Transverse colon (tissue), 4 donors: ENCODE data around the gene S100A3. TPM values are rescaled to one million over a fixed set of nuclear protein-coding genes. Genes with fewer than 3 reads are reported as not detected.

Experiments used
- DNase-seq: peaks from one replicate; pipeline ENCODE4 v3.0.0-alpha.2; 2019
- H3K27ac ChIP-seq, 4 donors: fragments of 200-600 bp; sonication (generic); 2 replicates each; pipeline ENCODE4 v1.5.1; 2016 to 2018; ENCODE audit warnings: inconsistent platforms in 4 of 4
- H3K27me3 ChIP-seq: fragments of 200-600 bp; sonication (generic); 2 replicates; pipeline ENCODE4 v1.5.1; 2017; ENCODE audit warnings: inconsistent platforms
- H3K36me3 ChIP-seq, 4 donors: fragments of 200-600 bp; sonication (generic); 2 replicates each; pipeline ENCODE4 v1.5.1; 2017 to 2019; ENCODE audit warnings: inconsistent platforms in 4 of 4
- H3K4me1 ChIP-seq, 4 donors: fragments of 200-600 bp; sonication (generic); 2 replicates each; pipeline ENCODE4 v1.5.1; 2017 to 2020; ENCODE audit warnings: inconsistent platforms in 4 of 4
- H3K4me3 ChIP-seq, 4 donors: fragments of 200-600 bp; sonication (generic); 1 replicate in 1 of 4; 2 replicates in 3 of 4; pipeline versions ENCODE4 v1.5.1 to v1.6.1; 2017 to 2019; ENCODE audit warnings: inconsistent platforms in 4 of 4
- H3K9me3 ChIP-seq, 2 donors: fragments of 200-600 bp; sonication (generic); 2 replicates each; pipeline ENCODE4 v1.5.1; 2017 to 2019; ENCODE audit warnings: inconsistent platforms in 2 of 2
- EP300 ChIP-seq: sonication (generic); formaldehyde crosslinking; IDR thresholded peaks from one replicate; pipeline ENCODE4 v1.6.1; 2017; ENCODE audit warnings: antibody characterized with exemption, low read depth
- POLR2A ChIP-seq: fragments of 450-650 bp; IDR thresholded peaks from one replicate; pipeline ENCODE4 v1.6.1; 2016; ENCODE audit warnings: antibody characterized with exemption, mild to moderate bottlenecking, moderate library complexity
- POLR2AphosphoS5 ChIP-seq, 3 donors: sonication (generic); formaldehyde crosslinking; IDR thresholded peaks; one replicate each; pipeline ENCODE4 v1.6.1; 2016; ENCODE audit warnings: antibody characterized with exemption in 3 of 3
- WGBS, 2 donors: methylation state at CpG; one replicate each; pipeline ENCODE4 v1.1.5; 2018; ENCODE audit warnings: low coverage in 1 of 2; 5-methylcytosine and 5-hydroxymethylcytosine counted together
- in situ Hi-C, 4 donors: fragments of 200-750 bp; cut with MboI; loops; one replicate each; pipeline versions ENCODE4 v1.15.0 to v1.15.1; 2017; ENCODE audit warnings: low sequenced_read_pairs in 3 of 4, low pct_ligation_motif_present in 1 of 4, low pct_unique_long_range_greater_than_20kb in 1 of 4
- intact Hi-C: fragments of 100-400 bp; cut with DNase I; formaldehyde crosslinking; loops from one replicate; pipeline ENCODE4 v1.15.1; 2023; ENCODE audit warnings: low total_unique reads
- total RNA-seq, 4 donors: library from RNA; depleted of rRNA; stranded (reverse); fragments of >200 nt; gene quantifications; one replicate each; pipeline ENCODE4 v1.1.0, GENCODE V29; 2016
- TF ChIP-seq, protein P1 (sequence below), 5 experiments: fragments of 200-600 bp in 3 of 5; fragments of 450-650 bp in 2 of 5; sonication (generic) in 3 of 5; IDR thresholded peaks; 1 replicate in 2 of 5; 2 replicates in 3 of 5; pipeline ENCODE4 v1.5.1; 2016 to 2017; ENCODE audit warnings: antibody characterized with exemption in 5 of 5, inconsistent platforms in 3 of 5, mild to moderate bottlenecking in 2 of 5, moderate library complexity in 1 of 5

S100A3 gene
- total RNA-seq, 4 donors from 2014 or later, result 0.64 TPM; not detected in 3

DNA sequence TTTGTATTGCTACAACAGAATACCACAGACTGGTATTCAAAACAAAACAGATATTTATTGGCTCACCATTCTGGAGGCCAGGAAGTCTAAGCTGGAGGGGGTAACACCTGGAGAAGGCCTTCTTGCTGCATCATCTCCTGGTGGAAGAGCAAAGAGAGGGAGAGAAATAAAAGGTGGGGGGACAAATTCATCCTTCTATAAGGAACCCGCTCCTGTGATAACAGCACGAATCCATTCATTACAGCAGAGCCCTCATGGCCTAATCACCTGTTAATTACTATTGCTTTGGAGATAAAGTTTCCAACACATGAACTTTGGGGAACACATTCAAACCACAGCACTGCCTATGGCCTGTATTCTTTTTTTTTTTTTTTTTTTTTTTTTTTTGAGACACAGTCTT, 11.2 kb upstream of the S100A3 start:
- Histone ChIP-seq H3K36me3 (no peaks in the 10 kb centered on the region), H3K4me1 (peaks cover 0 to 4% (median under 1%) of the 10 kb centered on the region in 4 donors), H3K27ac (no peak overlapping the region), H3K27me3 (no peaks in the 10 kb centered on the region), H3K9me3 (no peaks in the 10 kb centered on the region), H3K4me3 (no peak overlapping the region)
- no peak for DNase-seq
- TF ChIP-seq EP300, result no peak
- TF ChIP-seq, protein P1, sequence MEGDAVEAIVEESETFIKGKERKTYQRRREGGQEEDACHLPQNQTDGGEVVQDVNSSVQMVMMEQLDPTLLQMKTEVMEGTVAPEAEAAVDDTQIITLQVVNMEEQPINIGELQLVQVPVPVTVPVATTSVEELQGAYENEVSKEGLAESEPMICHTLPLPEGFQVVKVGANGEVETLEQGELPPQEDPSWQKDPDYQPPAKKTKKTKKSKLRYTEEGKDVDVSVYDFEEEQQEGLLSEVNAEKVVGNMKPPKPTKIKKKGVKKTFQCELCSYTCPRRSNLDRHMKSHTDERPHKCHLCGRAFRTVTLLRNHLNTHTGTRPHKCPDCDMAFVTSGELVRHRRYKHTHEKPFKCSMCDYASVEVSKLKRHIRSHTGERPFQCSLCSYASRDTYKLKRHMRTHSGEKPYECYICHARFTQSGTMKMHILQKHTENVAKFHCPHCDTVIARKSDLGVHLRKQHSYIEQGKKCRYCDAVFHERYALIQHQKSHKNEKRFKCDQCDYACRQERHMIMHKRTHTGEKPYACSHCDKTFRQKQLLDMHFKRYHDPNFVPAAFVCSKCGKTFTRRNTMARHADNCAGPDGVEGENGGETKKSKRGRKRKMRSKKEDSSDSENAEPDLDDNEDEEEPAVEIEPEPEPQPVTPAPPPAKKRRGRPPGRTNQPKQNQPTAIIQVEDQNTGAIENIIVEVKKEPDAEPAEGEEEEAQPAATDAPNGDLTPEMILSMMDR (IDR thresholded peaks at IDR 0.05), result no peak
- TF ChIP-seq POLR2A, result no peak
- TF ChIP-seq POLR2AphosphoS5 (IDR thresholded peaks at IDR 0.05), result no peak
- 86 to 96% methylated on average over 2 of the region's 2 CpGs for WGBS, 2 donors
- intact Hi-C loops, result no loop called here
- in situ Hi-C loops, result no loop called here

DNA sequence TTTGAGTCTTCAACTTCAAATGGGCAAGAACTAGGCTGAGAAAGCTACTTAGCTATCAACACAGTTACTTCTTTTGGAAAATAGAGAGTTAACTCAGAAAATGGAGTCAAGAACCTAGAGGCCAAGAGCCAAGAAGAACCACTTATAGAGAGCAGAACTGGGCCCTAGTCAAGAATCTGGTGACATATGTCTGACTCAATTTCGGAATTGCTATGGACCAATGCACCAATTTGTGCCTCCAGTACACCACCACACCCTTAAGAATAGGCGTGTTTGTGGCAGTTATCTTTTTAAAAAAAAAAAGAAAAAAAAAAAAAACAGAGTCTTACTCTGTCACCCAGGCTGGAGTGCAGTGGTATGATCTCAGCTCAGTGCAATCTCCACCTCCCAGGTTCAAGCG, 8.8 kb upstream of the S100A3 start:
- Histone ChIP-seq H3K9me3 (no peaks in the 10 kb centered on the region), H3K4me1 (peaks cover 0 to 6% (median 0%) of the 10 kb centered on the region in 4 donors), H3K36me3 (no peaks in the 10 kb centered on the region), H3K27me3 (no peaks in the 10 kb centered on the region), H3K27ac (no peak overlapping the region), H3K4me3 (no peak overlapping the region)
- in situ Hi-C loops (no loop called here), intact Hi-C loops (no loop called here)
- DNase-seq, result no peak
- 93 to 100% methylated on average over 2 to 3 of the region's 3 CpGs for WGBS, 2 donors
- TF ChIP-seq EP300 (no peak), POLR2AphosphoS5 (IDR thresholded peaks at IDR 0.05) (no peak)
- TF ChIP-seq, protein P1 (IDR thresholded peaks at IDR 0.05), result no peak

GRCh38 chr1:153556348-153556747, 7.3 kb upstream of the S100A3 start:
- TF ChIP-seq POLR2A (no peak), EP300 (no peak), POLR2AphosphoS5 (IDR thresholded peaks at IDR 0.05) (no peak)
- TF ChIP-seq, protein P1 (IDR thresholded peaks at IDR 0.05), result no peak
- intact Hi-C loops, result no loop called here
- no peak overlapping the region for H3K4me3 ChIP-seq
- H3K36me3 ChIP-seq, result no peaks in the 10 kb centered on the region
- no peak for DNase-seq
- H3K4me1 ChIP-seq, result peaks cover 0 to 6% (median 0%) of the 10 kb centered on the region in 4 donors
- WGBS, 2 donors, result 100% methylated on average over 1 of the region's 1 CpG; no CpG with 5 or more reads in 1 of the 2 donors
- in situ Hi-C loops, result no loop called here
- no peaks in the 10 kb centered on the region for H3K9me3 ChIP-seq
- no peaks in the 10 kb centered on the region for H3K27me3 ChIP-seq
- no peak overlapping the region for H3K27ac ChIP-seq

DNA sequence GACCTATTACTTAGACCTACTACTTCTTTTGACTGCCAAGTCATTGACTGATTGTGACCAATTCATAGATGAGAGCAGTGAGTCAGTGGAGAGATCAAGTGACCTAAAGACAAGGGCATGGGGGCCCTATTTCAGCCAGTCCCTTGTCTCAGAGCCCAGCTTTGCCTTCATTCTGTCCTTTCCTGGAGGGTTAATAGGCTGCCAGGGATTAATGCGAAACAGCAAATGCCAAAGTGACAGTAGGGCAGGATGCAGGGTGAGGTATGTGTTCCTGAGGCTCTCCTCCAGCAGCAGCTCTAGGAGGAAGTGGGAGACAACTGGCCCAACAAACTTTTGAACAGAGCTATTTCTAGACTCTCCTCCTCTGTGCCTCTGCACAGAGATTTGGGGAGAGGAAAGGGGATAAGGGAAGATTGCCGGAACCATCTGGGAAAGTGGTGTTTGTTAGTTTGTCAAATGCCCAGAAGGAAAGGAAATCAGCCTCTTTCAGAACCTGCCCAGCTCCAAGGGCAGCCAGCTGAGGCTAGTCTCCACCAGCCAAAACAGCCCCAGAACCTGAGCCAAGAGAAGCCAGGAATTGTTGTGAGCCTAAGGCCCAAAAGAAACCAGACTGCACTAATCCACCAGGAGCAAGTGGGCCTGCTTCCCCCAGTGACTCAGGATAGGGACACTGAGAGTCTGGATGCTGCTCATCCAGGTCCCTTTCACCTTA, 4.9 kb upstream of the S100A3 start:
- Histone ChIP-seq H3K4me3 (no peak overlapping the region), H3K36me3 (no peaks in the 10 kb centered on the region), H3K27ac (peak overlapping the region in 1 of 4 donors; percentile 24), H3K4me1 (peaks cover 5 to 15% (median 9%) of the 10 kb centered on the region in 4 donors), H3K9me3 (no peaks in the 10 kb centered on the region), H3K27me3 (no peaks in the 10 kb centered on the region)
- in situ Hi-C loops, result no loop called here
- no peak for DNase-seq
- intact Hi-C loops, result no loop called here
- TF ChIP-seq POLR2A (no peak), EP300 (no peak), POLR2AphosphoS5 (IDR thresholded peaks at IDR 0.05) (no peak)
- TF ChIP-seq, protein P1 (IDR thresholded peaks at IDR 0.05), result no peak
- WGBS, 2 donors, result 60 to 77% methylated on average over 1 to 2 of the region's 2 CpGs
